SU-DHL-6 (cell line): Measurements from ENCODE around the gene ZDHHC11.

ENCODE experiments used
- CTCF ChIP-seq: fragments of 200-600 bp; sonication (generic); IDR thresholded peaks from one replicate; pipeline ENCODE4 v1.5.1; 2017; ENCODE audit warnings: antibody characterized with exemption, mild to moderate bottlenecking, low read length, moderate library complexity; ENCODE audit not compliant: insufficient read depth, poor library complexity, severe bottlenecking
- EZH2phosphoT487 ChIP-seq: fragments of 200-600 bp; sonication (generic), shearing (Covaris generic); conservative IDR thresholded peaks from 2 replicates; pipeline ENCODE4 v1.6.1; 2018; ENCODE audit warnings: mild to moderate bottlenecking, antibody characterized with exemption, low read length, moderate library complexity, mixed read lengths

GRCh38 chr5:854966-855743, 4.4 kb upstream of the ZDHHC11 start:
- no peak for TF ChIP-seq CTCF
- TF ChIP-seq EZH2phosphoT487 = no peak
